Suppressor macrophage (primary cell): Measurements from ENCODE around the gene MYO1F.
"Not testable (repeated sequence)": the region's sequence is repeated elsewhere in the genome, so short reads cannot be mapped to it uniquely, and the experiment has no call there.

ENCODE experiments used
- DNase-seq, 4 experiments: peaks; one replicate each; pipeline ENCODE4 v3.0.0-alpha.2; 2020 to 2022

Gene MYO1F

DNA sequence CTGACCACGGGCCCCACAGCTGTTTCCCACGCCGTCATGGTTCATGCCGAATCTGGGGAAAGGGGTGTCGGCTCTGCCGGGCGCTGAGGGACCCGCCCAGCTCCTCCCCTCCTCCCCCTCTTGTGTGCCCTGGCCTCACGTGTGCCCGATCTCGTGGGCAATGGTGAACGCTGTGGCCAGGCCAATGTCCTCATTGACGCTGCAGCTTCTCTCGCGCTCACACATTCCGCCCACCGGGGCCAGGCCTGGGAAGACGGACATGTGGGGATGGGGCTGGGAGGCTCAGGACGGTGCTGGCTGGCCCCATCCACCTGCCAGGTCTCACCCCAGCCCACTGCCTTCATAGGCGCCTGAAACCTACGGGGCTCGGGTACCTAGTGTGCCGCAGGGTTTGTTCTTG is 18.9 kb upstream of the MYO1F start:
- DNase-seq = no peak

DNA sequence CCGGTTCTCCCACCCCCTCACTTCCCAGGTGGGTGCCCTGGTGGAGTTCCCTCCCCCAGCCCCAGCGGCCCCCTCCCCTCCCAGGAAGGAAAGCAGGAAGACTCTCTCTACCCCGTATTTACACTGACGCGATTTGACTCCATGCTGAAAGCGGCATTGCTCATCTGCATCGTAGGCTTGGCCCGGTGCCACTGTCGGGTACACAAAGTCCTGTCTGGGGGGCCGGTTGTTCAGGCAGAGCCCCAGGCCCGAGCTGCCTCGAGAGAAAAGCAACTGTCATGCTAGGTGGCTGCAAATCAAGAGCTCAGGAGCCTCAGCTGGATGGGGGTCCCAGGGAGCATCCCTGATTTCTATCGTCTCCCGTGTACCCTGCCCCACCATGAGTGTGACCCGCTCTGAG is 18.4 kb upstream of the MYO1F start:
- DNase-seq = no peak

DNA sequence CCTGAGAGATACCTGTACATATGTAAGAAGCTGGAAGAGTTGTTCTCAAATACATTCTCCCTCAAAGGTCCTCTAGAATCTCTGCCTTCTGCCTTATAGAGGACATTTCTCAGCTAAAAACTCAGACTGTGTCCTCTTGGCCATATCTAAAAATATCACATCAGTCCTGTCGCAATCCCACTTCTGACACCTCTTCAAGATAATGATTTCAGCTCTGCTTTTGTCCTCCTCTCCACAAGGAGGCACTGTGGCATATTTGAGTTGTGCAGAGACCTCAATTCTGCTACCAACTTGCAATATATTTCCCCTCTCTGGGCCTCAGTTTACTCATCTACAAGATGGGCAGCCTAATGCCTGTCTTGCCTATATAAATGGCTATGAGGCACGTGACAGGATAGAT is 16.7 kb upstream of the MYO1F start:
- no peak for DNase-seq

DNA sequence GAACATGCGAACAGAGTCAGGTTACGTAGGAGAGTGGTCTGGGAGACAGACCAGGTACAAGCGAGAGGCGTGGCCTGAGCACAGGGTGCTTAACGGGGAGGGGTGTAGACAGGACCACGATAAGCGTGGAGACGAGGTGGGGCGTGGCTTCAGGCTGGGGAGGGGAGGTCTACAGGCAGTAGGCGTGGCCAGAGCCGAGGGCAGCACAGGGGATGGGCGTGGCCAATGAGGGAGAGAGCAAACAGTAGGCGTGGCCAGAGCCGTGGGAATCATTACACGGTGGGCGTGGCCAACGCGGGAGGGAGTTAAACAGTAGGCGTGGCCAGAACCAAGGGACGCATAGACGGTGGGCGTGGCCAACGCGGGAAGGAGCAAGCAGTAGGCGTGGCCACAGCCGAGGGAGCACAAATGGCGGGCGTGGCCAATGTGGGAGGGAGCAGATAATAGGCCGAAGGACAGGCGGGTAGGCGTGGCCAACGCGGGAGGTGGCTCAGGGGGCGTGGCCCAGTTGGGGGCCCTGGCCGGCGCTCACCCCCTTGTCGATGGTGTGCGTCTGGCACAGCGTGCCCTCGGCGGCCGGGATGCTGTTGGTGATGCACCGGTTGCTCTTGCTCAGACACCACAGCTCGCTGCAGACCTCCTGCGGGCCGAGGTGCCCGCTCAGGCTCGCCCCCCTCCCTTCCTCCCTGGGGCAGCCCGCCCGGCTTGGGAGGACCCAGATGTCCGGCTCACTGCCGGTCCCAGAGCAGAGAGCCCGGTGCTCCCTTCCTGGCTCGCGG is 15.2 kb upstream of the MYO1F start:
- DNase-seq = peak; percentile 58 to 67 (median 62)

DNA sequence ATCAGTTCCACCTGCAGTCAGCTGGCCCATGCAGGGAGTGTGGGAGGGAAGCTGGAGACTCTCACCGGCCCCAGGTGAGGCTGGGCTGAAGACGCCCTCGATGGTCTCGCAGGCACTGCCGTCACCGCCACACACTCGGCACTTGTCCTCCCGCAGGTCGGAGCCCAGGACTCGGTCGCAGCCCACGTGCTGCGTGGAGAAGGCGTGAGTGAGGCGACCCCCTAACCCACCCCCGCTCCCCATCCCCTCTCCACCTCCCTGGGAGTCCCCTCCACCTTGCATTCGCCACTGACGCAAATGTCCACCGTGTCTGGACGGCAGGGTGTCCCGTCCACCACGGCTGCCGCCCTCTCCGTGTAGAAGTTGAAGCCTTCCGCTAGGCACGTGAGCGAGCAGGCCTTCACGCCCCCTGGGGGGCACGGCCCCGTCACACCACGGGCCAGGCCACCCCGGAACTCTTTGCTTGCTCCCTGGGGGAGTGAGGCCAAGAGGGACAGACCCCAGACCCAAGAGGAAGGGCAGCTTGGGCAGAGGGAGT is 12.0 kb upstream of the MYO1F start:
- DNase-seq = no peak

DNA sequence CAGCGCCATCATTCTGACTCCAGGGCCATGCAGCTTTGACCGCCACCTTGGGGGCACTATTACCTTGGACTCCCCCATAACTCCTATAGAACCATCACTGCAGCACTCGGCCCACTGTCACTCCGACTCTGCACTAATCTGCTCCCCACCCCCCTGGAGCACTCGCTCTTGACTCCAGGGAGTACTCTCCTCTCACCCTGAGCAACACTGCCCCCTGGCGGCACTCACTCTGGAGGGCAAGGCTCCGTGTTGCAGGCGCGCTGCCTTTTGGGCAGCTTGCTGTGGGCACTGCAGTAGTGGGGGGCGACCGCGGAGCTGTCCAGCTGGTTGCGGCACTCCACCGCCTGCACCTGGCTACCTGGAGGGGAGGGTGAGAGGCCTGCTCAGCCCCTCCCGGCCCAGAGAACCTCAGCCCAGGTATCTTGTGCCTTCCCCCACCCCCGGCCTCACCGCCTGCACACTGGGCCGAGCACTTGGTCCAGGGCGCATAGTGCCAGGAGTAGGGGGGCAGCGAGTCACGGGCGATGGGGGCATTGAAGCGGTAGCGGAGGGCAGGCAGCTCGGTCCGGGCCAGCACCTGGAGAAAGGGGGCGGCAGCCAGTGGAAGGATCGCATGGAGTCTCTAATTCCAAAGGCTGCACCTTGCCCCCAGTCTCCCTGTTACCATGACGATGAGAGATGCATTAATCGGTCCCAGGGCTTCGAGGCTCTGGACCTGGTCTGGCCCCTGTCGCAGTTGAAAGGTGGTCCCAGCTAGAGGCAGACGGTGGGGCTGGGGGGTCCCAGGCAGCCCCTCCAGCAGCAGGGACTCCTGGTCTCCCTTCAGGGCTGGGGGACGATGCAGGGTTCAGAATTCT is 8.9 kb upstream of the MYO1F start:
- peak; percentile 41 to 77 (median 55) for DNase-seq

DNA sequence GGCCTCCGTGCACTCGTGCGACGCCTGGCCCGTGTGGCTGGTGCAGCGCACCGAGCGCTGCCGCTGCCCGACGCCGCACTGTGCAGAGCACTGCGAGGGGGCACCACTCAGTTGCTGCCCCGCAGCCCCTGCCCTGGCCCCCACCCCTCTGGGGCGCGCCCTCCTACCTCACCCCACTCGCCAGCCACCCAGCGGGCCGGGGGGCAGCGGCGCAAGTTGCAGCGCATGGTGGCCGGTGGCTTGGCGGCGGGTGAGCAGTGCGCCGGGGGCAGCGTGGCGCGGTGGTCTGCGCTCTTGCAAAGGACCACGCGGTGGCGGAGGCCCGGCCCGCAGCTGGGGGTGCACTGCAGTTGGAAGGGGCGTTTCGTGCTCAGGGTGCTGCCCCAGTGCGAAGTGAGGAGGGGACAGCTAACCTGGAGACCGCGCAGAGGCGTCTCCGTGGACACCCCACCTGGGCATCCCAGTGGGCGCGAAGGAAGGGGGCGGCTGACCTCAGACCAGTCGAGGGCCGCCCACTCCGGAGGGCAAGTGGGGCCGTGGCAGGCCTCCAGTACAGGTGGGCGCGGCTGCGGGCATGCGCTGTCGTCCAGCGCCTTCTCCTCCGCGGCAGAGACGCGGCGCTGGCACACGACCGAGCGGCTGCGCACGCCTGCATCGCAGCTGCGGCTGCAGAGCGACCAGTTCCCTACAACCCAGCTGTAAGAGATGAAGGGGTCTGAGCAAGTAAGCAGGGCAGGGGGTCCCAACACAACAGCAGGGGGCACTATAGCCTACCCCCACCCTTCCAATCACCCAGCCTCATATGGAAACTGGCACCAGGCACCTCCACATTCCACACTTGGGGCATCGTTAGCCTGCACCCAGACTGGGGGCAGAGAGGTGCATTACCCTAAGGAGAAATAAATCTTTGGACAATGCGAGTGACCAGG is 8.0 kb upstream of the MYO1F start:
- no peak for DNase-seq

DNA sequence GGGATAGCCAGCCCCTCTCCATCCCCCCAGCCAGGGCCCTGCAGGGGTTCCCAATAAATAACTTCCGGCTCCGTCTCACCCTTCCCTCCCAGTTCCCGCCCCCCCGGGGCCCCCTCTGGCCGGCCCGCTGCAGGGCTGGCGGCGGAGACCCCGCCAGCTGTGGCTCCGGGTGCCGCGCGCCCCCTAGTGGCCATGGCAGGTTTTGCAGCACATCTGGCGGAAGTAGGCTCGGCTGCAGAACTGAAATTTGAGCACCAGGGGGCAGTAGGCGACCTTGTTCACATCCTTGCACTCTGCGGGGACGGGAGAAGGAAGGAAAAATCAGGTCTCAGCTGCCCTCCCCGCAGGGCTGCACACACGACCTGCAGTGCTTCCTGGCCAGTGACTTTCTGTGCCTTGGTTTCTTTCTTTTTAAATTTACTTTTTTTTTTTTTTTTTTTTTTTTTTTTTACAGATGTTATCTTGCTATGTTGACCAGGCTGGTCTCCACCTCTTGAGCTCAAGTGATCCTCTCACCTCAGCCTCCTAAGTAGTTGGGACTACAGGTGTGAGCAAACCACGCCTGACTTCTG is 3.6 kb upstream of the MYO1F start:
- DNase-seq = peak; percentile 85 to 92 (median 90)

DNA sequence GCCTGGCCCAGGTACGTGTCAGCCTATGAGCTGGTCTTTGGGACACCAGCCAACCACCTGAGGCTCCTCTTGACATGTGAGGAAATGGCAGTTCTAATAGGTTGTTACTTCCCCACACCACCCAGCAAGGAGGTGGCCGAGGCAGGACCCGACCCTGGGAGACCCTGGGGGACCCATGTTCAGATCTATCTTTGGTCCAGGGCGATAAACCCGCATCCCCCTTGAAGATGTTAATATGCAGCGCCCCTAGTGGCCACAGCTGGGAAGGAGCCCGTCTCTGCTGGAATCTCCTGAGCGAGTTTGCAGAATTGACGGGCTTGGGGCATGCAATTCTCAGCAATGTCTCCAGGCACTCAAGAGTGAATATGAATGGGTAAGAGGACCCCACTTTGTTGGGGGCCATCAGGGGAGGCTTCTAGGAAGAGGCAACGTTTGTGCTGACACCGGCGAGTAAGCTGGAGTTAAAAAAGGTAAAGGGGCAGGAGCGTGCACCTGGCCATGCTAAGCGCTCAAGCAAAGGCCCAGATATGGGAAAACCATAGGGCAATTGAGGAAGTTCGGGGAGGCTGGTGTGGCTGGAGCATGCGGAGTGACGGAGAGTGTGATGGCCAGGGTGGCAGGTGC is 1.5 kb upstream of the MYO1F start:
- DNase-seq = peak; percentile 83 to 92 (median 92)

DNA sequence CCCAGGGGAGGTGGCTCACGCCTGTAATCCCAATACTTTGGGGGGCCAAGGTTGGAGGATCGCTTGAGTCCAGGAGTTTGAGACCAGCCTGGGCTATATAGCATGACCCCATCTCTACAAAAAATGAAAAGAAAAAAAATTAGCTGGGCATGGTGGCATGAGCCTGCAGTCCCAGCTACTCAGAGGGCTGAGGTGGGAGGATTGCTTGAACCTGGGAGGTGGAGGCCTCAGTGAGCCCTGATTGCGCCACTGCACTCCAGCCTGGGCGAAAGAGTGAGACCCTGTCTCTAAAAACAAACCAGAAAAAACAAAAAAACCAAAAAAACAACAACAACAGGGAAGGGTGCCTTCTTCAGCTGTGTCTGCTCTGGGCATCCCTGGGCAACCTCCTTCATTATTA is 499 bp upstream of the MYO1F start:
- no peak for DNase-seq

DNA sequence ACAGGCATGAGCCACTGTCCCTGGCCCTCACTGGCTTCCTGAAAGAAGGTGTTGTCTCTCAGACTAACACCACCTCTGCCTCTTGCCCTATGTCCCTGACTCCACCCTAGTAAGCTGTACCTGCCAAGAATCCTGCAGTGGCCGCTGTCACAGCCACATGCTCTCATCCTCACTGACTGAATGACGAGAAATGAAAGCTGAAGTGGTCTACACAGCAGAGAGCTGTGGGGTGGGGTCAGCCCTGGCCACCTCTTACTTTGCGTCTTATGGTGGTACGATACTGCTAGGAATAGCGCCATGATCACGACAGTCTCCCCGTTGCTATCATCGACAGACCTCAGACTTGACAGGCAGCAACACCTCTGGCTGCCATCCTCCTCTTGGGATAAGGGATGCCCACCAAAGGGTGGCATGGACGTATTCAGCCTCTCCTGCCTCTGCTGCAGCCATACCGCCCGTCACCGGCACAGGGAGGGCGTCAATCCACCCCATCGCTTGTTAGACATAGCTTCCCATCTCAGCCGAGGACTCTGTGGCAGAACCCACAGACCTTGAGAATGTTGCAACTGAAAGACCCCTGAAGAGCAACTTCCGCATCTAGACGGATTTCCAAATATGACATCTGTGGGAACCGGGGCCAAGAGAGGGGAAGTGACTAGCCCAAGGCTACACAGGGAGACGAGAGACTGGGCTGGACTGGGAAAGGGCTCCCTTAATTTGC is 809 bp downstream of the MYO1F start:
- peak; percentile 80 to 91 (median 88) for DNase-seq

DNA sequence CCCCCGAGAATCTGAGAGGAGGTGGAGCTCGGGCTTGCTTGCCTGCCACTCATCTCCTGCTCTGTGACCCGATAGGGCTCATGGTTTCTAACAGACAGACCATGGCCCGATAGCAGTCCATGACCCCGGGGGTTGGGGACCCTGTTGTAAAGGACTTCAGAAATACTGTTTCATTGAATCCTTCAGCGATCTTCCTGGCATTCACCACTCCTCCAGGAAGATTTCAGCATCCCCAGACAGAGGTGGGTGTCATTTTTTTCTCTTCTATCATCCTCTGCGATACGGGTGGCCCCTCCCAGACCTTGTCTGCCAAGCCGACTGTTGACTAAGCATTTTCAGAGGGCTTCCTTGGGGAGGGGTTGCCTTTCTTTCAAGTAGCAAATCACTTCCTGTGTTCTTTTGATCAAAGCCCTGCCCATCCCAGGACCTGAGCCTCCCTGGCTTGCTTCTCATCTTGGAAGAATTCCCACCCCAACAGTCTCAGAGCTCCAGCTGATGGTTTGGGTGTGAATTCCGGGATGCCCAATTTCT is 1.7 kb downstream of the MYO1F start:
- DNase-seq = peak; percentile 37 to 65 (median 50)

DNA sequence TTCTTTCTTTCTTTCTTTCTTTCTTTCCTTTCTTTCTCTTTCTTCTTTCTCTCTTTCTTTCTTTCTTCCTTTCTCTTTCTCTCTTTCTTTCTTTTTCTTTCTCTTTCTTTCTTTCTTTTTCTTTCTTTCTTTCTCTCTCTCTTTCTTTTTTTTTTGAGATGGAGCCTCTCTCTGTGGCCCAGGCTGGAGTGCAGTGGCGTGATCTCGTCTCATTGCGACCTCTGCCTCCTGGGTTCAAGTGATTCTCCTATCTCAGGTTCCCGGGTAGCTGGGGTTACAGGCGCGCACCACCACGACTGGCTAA is 2.7 kb downstream of the MYO1F start:
- DNase-seq = not testable (repeated sequence)

DNA sequence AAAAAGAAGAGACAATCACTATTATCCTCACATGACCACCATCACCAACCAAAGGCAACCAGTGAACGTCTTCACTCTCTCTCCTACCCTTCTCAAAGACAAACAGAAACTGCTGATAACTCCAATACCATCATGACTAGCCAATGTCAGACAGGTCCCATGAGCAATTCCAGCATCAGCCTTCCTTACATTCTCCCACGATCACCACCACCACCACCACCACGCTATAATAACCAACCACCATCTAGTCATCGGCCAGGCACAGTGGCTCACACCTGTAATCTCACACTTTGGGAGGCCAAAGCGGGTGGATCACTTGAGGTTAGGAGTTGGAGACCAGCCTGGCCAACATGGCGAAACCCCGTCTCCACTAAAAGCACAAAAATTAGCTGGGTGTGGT is 3.9 kb downstream of the MYO1F start:
- peak in 1 of 4 experiments; percentile 47 for DNase-seq

DNA sequence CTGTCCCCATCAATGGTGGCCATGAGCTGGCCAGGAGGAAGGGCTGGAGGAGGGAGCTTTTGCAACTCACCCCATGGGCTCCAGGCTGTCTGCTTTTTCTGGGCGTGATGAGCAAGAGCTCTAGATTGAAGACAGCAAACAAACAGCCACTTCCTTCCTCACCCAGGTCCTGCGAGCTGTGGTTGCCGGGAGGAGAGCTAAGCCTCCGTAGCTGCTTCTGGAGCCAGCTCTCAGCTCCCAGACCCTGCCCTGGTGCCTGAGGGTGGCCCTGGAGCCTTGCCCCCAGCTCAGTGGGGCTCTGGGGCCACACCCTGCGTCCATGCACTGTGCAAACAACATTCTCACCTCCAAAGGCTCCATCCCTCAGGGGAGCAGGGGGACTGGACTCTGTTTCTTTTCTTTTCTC is 6.2 kb downstream of the MYO1F start:
- peak; percentile 86 to 94 (median 93) for DNase-seq

DNA sequence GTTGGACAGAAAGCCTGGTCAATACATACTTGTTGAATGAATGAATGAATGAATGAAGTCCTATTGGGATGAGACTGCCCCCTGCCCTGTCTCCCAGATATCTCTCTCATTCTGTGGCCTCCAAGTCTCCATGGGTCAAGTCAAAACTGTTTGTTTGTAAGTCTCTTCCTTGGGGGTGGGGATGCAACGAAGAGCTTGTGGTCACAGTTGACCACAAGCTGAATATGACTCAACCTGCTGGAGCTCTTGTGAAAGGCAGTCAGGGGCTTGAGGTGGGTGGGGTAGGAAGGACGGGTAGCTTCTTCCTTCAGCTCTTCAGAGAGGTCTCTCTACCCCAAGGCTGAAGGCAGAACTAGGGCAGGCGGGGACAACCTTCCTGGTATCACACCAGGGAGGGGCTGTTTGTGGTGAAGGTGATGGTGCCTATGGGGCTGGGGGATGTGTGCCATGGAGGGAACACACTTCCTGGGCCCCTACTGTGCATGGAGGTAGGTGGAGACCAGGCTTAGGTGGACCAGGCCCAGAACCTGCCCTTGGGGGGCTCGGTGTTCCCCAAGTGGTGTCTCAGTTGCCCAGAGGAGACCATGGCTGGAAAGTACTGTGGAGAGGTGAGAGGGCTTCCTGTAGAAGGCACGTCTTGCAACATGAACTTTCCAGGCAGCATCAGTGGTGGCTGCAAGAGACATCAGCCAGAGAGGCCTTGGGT is 8.0 kb downstream of the MYO1F start:
- DNase-seq = peak; percentile 89 to 97 (median 94)

DNA sequence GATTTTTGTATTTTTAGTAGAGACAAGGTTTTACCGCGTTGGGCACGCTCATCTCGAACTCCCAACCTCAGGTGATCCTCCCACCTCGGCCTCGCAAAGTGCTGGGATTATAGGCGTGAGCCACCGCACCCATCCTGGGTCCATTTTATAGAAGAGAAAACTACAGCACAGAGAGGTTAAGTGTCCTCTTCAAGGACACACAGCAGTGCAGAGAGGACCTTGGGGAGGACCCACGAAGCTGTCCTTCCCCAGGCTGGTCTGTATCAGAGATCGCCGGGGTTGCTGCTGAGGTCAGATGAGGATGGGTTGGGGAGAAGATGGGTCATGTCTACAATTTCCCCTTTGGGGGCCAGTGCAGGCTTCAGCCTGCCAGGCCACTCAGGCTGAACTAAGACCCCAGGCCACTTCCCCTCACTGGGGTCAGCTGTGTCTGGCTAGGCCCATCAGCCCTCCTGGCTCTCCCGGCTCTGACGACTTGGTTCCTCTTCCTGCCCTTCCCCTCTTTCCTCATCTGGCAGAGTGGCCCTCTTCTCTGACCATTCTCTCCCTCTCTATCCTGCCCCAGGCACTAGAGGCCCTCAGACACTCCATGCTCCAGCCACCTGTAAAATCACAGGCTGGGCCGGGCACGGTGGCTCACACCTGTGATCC is 9.6 kb downstream of the MYO1F start:
- DNase-seq = peak; percentile 86 to 94 (median 91)

DNA sequence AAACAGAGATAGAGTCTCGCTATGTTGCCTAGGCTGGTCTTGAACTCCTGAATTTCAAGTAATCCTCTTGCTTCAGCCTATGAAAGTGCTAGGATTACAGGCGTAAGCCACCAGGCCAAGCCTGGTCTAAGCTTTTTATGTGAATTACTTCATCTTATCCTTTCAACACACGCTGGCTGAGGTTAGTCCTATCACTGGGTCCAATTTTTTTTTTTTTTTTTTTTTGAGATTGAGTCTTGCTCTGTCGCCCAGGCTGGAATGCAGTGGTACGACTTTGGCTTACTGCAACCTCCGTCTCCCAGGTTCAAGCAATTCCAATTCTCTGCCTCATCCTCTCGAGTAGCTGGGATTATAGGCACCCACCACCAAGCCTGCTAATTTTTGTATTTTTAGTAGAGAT is 10.4 kb downstream of the MYO1F start:
- peak in 3 of 4 experiments; percentile 35 to 44 (median 43) for DNase-seq

DNA sequence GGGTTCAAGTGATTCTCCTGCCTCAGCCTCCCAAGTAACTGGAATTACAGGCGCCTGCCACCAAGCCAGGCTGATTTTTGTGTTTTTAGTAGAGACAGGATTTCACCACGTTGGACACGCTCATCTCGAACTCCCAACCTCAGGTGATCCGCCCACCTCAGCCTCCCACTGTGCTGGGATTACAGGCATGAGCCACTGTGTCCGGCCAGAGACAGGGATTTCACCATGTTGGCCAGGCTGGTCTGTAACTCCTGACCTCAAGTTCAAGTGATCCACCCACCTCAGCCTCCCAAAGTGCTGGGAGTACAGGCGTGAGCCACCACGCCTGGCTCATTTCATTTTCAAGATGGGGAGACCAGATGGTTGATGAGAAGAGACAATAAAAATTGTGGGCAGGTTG is 12.4 kb downstream of the MYO1F start:
- DNase-seq = peak; percentile 58 to 86 (median 75)
